Right lobe of liver (tissue), 6 donors: ENCODE data around the gene TMEM239. TPM values are rescaled to one million over a fixed set of nuclear protein-coding genes. Genes with fewer than 3 reads are reported as not detected.
"Not testable (repeated sequence)": the region's sequence is repeated elsewhere in the genome, so short reads cannot be mapped to it uniquely, and the experiment has no call there.

Experiments
- ATAC-seq, 4 donors: fragments of 200-7000 bp; cut with Tn5 transposase; one replicate each; pipeline ENCODE4 v1.9.1; 2020; ENCODE audit warnings: mild to moderate bottlenecking in 4 of 4, moderate library complexity in 4 of 4
- DNase-seq, 3 donors: peaks; one replicate each; pipeline ENCODE4 v3.0.0-alpha.2; 2020
- H3K27ac ChIP-seq, 3 donors: fragments of 200-600 bp; one replicate each; pipeline ENCODE4 v1.8.0; 2022
- H3K27me3 ChIP-seq, 2 donors: fragments of 200-600 bp; one replicate each; pipeline ENCODE4 v1.8.0; 2022
- H3K36me3 ChIP-seq, 4 donors: fragments of 200-600 bp; sonication (generic) in 1 of 4; one replicate each; pipeline versions ENCODE4 v1.5.1 to v1.8.0; 2017 to 2022; ENCODE audit warnings: control low read depth in 1 of 4
- H3K4me1 ChIP-seq, 4 donors: fragments of 200-600 bp; sonication (generic) in 1 of 4; one replicate each; pipeline versions ENCODE4 v1.5.1 to v1.8.0; 2017 to 2022; ENCODE audit warnings: control low read depth in 1 of 4
- H3K4me3 ChIP-seq, 3 donors: fragments of 200-600 bp; one replicate each; pipeline ENCODE4 v1.8.0; 2022
- H3K9me3 ChIP-seq, 4 donors: fragments of 200-600 bp; sonication (generic) in 1 of 4; one replicate each; pipeline versions ENCODE4 v1.5.1 to v1.8.0; 2017 to 2022; ENCODE audit warnings: control low read depth in 1 of 4
- CTCF ChIP-seq, 4 donors: fragments of 200-600 bp in 3 of 4; fragments of 450-650 bp in 1 of 4; IDR thresholded peaks; one replicate each; pipeline versions ENCODE4 v1.5.1 to v1.8.0; 2016 to 2022; ENCODE audit warnings: antibody characterized with exemption in 4 of 4, mild to moderate bottlenecking in 2 of 4
- POLR2A ChIP-seq: fragments of 450-650 bp; IDR thresholded peaks from one replicate; pipeline ENCODE4 v1.6.1; 2017; ENCODE audit warnings: antibody characterized with exemption, mild to moderate bottlenecking
- WGBS: methylation state at CpG from one replicate; pipeline ENCODE4 v1.1.6; 2018; ENCODE audit warnings: low coverage, low lambda C conversion rate; ENCODE audit not compliant: insufficient coverage; ENCODE audit errors: missing lambda C conversion rate; 5-methylcytosine and 5-hydroxymethylcytosine counted together
- intact Hi-C, 2 donors: fragments of 100-400 bp; cut with DNase I; formaldehyde crosslinking; loops; one replicate each; pipeline versions ENCODE4 v1.11.2 to v1.14.1; 2022
- long read RNA-seq: library from polyadenylated mRNA; unstranded; transcript quantifications from one replicate; pipeline ENCODE4 v2.0.0, GENCODE V29; 2019
- total RNA-seq, 6 experiments: library from RNA; depleted of rRNA in 2 of 6; stranded (reverse); fragments of >200 nt in 2 of 6; fragmentation: NEBNext Ultra II Directional in 3 of 6; extraction: Animal tissue kit (Norgen Biotek cat#: 25700) in 3 of 6; gene quantifications; one replicate each; pipeline versions ENCODE4 v1.1.0 to v1.2.4, GENCODE V29; 2016 to 2023
- donor health status: DM: no; HTN: yes; CAD: no.
- donor health status: DM: no; HTN: no; CAD: no.
- donor health status: DM: no; HTN: no; CAD: no.
- donor health status: DM: no; HTN: yes; CAD: no.
- donor health status: DM: no; HTN: yes; CAD: no.

TMEM239 gene
- not detected for total RNA-seq
- long read RNA-seq, result 0 reads

GRCh38 chr20:2816030-2816582, at the start of gene TMEM239:
Gene TMEM239, plus strand, starts transcription at chr20:2816364. Its CDS starts 191 bp downstream, at chr20:2816555.
- WGBS, result 74% methylated on average over 2 of the region's 10 CpGs
- ATAC-seq (no peak), DNase-seq (no peak)
- Histone ChIP-seq H3K9me3 (no peaks in the 10 kb centered on the region), H3K27me3 (peaks cover 0 to 11% of the 10 kb centered on the region in 2 donors), H3K4me1 (no peaks in the 10 kb centered on the region), H3K27ac (no peak within 1 kb of the TSS), H3K4me3 (no peak within 1 kb of the TSS), H3K36me3 (no peaks in the 10 kb centered on the region)
- no peak for TF ChIP-seq POLR2A
- no peak for TF ChIP-seq CTCF (IDR thresholded peaks at IDR 0.05)
- intact Hi-C loops, result no loop called here

DNA sequence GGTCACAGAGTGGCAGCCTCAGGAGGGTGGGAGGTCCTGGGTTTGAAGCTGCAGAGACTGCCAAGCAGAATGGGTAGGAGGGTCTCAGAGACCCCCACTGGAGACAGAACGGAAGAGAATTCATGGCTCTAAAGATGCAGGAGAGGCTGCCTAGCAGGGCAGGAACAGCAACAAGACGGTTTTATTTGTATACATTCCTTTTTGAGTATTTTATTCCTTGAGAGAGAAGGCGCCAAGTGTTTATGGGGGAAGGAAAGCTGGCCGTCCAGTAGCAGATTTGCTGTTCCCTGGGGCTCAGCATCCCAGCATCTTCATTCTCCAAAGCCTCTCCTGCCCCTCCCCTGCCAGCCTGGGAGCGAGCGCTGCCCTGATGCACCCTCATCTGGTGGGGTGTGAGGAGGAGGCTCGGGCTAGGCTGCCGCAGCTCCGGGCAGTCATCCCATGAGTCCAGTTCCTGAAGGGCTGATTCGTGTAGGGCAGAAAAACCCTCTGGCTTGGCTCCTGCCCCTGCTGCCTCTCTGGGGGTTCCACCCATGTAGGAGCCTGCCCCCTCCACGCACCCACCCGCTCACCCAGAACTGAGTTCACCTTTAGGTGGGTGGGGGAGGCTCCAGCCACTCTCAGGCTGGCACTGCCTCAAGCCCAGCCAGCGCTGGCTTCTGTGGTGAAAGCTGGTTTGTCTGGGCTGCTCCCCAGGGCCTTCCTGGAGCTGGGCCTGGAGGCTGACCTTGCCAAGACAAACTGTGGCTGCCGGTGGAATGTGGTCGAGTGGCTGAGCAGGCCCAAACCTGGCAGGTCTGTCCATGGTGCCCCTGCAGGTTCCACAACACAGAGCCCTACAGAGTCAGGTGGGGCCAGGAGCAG, 48.2 kb upstream of the TMEM239 start:
- WGBS, result 25% methylated on average over 4 of the region's 15 CpGs
- Histone ChIP-seq H3K4me1 (peaks cover 0 to 7% (median 4%) of the 10 kb centered on the region in 4 donors), H3K36me3 (peaks cover 0 to 2% (median 0%) of the 10 kb centered on the region in 4 donors), H3K27ac (no peak overlapping the region), H3K9me3 (no peaks in the 10 kb centered on the region), H3K4me3 (peak overlapping the region in 2 of 3 donors; percentile 3 to 21), H3K27me3 (no peaks in the 10 kb centered on the region)
- TF ChIP-seq POLR2A (no peak), CTCF (IDR thresholded peaks at IDR 0.05) (no peak)
- intact Hi-C loops, result no loop called here
- ATAC-seq (peak; percentile 97 to 99 (median 99)), DNase-seq (peak; percentile 79 to 91 (median 89))

DNA sequence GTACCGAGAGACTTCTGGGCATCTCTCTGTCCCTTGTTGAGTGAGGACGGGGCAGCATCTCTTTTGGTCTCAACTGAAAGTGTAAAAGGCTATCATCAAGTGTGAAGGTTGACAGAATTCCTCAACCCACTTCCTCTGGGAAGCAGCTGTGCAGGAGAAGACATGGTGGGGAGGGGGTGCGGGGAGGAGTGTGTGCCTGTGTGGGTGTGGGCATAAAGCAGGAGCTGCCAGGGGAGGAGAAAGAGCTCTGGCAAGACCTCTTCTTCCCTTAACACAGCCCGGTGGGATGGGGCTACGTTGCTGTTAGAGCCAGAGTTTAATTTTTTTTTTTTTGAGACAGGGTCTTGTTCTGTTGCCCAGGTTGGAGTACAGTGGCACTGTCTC, 47.5 kb upstream of the TMEM239 start:
- H3K27ac ChIP-seq, result no peak overlapping the region
- no peaks in the 10 kb centered on the region for H3K9me3 ChIP-seq
- no peak overlapping the region for H3K4me3 ChIP-seq
- ATAC-seq, result no peak
- peaks cover 0 to 7% (median 4%) of the 10 kb centered on the region in 4 donors for H3K4me1 ChIP-seq
- 20% methylated on average over 1 of the region's 5 CpGs for WGBS
- intact Hi-C loops, result no loop called here
- no peaks in the 10 kb centered on the region for H3K27me3 ChIP-seq
- peak in 1 of 3 donors; percentile 35 for DNase-seq
- peaks cover 0 to 2% (median 0%) of the 10 kb centered on the region in 4 donors for H3K36me3 ChIP-seq
- TF ChIP-seq CTCF (IDR thresholded peaks at IDR 0.05) (no peak), POLR2A (no peak)

DNA sequence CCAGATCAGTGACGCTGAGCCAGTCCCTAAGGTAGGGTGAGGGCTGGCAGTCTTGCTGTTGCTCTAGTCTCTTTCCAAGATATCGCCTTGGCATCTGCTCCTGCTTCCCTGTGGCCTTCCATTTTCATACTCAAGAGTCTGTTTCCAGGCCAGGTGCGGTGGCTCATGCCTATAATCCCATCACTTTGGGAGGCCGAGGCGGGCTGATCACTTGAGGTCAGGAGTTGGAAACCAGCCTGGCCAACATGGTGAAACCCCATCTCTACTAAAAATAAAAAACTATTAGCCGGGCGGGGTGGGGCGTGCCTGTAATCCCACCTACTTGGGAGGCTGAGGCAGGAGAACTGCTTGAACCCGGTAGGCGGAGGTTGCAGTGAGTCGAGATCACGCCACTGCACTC, 46.1 kb upstream of the TMEM239 start:
- 97% methylated on average over 9 of the region's 12 CpGs for WGBS
- ATAC-seq, H3K4me1 ChIP-seq, H3K9me3 ChIP-seq, H3K4me3 ChIP-seq, H3K27ac ChIP-seq, H3K27me3 ChIP-seq, intact Hi-C loops, H3K36me3 ChIP-seq: not testable (repeated sequence)
- DNase-seq, result peak in 1 of 3 donors; percentile 10

DNA sequence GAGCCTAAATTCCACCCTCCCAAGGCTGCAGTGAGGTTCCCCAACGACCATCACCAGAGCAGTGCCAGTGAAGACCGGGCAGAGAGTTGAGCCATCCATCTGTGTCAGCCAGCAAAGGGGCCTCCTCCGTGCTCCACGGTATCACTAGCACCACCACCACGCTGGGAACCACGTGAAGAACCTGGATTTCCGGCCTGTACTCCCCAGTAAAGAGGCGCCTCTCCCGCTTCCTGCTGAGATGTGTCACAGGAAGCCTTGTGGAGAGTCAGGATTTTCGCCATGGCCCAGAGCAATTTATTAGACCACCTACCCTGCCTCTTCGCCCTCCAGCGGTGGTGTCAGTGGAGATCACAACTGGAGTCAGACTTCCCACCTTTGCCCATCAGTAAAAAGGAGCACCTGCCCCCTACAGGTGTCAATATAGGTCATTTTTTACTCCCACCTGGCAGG, 44.5 kb upstream of the TMEM239 start:
- 60% methylated on average over 1 of the region's 12 CpGs for WGBS
- peak in 1 of 3 donors; percentile 34 for DNase-seq
- Histone ChIP-seq H3K4me3 (no peak overlapping the region), H3K27ac (no peak overlapping the region), H3K9me3 (peaks cover 0 to 5% (median 0%) of the 10 kb centered on the region in 4 donors), H3K27me3 (no peaks in the 10 kb centered on the region), H3K36me3 (peaks cover 0 to 2% (median 0%) of the 10 kb centered on the region in 4 donors), H3K4me1 (peaks cover 0 to 7% (median 4%) of the 10 kb centered on the region in 4 donors)
- TF ChIP-seq POLR2A (no peak), CTCF (IDR thresholded peaks at IDR 0.05) (no peak)
- intact Hi-C loops, result no loop called here
- peak in 2 of 4 donors; percentile 22 to 47 for ATAC-seq
